GM20431 (cell line): Measurements from ENCODE around the gene QRICH1.

Source experiments
- in situ Hi-C: fragments of 300-500 bp; cut with MseI, MboI; formaldehyde crosslinking; loops from one replicate; pipeline ENCODE4 v1.15.0; 2020; ENCODE audit warnings: low sequenced_read_pairs; ENCODE audit not compliant: unreplicated experiment

Gene QRICH1

GRCh38 chr3:48982016-48982415 is 111.9 kb downstream of the QRICH1 start:
- in situ Hi-C loops: no loop called here

DNA sequence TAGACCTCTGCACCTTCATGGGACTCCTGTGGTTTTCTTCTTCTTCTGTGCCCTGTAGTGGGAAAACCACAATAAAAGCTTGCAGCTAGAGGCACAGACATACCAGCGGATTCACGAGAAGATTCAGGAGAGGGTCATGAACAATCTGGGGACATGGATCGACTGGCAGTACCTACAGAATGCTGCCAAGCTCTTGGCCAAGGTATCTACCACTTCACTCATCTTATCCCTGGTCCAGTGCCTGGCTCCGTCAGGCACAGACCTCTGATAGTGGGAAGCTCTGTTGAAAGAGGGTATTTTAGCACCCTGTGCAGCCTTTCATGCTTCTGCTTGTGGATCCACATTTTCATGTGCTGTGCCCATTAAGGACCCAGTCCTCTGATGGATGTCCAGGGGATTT is 113.6 kb downstream of the QRICH1 start:
- in situ Hi-C loops: no loop called here
